ENCODE results near the gene GLRA2.
"Not testable (repeated sequence)": the region's sequence is repeated elsewhere in the genome, so short reads cannot be mapped to it uniquely, and the experiment has no call there.

The GLRA2 gene

GRCh38 chrX:14590693-14591424 lies 61.5 kb downstream of the GLRA2 start:
- Histone ChIP-seq H3K4me1 (ENCODE audit: control insufficient read depth, insufficient read depth, low read length) (no peaks in the 10 kb centered on the region), H3K9me3 (ENCODE audit: control insufficient read depth, insufficient read depth, low read depth, low read length) (no peaks in the 10 kb centered on the region), H3K9ac (ENCODE audit: low read length) (no peak overlapping the region), H3K36me3 (ENCODE audit: control insufficient read depth, insufficient read depth, low read length) (no peaks in the 10 kb centered on the region), H3K4me3 (ENCODE audit: low read depth, low read length) (no peak overlapping the region), H3K27ac (ENCODE audit: low read depth, low read length) (no peak overlapping the region), H3K27me3 (ENCODE audit: control insufficient read depth, insufficient read depth, low read length) (no peaks in the 10 kb centered on the region; the same call in 1 of the 2 replicates)

DNA sequence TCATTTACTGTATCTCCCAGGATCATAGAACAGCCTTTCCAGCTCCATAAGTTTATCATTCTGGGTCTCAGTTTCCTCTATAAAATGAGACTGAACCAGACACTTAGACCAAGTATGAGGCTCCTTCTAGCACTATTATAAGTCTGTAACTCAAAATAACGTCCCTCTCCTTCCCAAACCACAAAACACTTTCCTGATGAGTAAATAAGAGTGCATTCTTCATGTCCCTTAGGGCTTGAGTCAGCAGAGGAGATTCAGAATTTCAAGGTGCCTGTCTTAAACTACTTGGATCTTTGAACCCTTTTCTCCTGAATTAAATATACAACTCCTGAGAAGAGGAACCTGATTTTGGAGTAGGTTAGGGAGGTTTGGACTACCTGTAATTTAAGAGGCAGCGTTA lies 62.6 kb downstream of the GLRA2 start:
- no peaks in the 10 kb centered on the region for H3K4me1 ChIP-seq (ENCODE audit: control insufficient read depth, insufficient read depth, low read length)
- no peaks in the 10 kb centered on the region for H3K9me3 ChIP-seq (ENCODE audit: control insufficient read depth, insufficient read depth, low read depth, low read length)
- no peak overlapping the region for H3K9ac ChIP-seq (ENCODE audit: low read length)
- no peaks in the 10 kb centered on the region for H3K36me3 ChIP-seq (ENCODE audit: control insufficient read depth, insufficient read depth, low read length)
- H3K27ac ChIP-seq (ENCODE audit: low read depth, low read length) = no peak overlapping the region
- H3K4me3 ChIP-seq (ENCODE audit: low read depth, low read length) = no peak overlapping the region
- no peaks in the 10 kb centered on the region; the same call in 1 of the 2 replicates for H3K27me3 ChIP-seq (ENCODE audit: control insufficient read depth, insufficient read depth, low read length)

- no peaks in the 10 kb centered on the region for H3K9me3 ChIP-seq (ENCODE audit: control insufficient read depth, insufficient read depth, low read depth, low read length)
- no peaks in the 10 kb centered on the region for H3K36me3 ChIP-seq (ENCODE audit: control insufficient read depth, insufficient read depth, low read length)
- H3K4me1 ChIP-seq (ENCODE audit: control insufficient read depth, insufficient read depth, low read length) = peaks cover 21% of the 10 kb centered on the region
- no peaks in the 10 kb centered on the region; the same call in 1 of the 2 replicates for H3K27me3 ChIP-seq (ENCODE audit: control insufficient read depth, insufficient read depth, low read length)
- H3K27ac ChIP-seq (ENCODE audit: low read depth, low read length) = no peak overlapping the region
- H3K9ac ChIP-seq (ENCODE audit: low read length) = no peak overlapping the region
- no peak overlapping the region for H3K4me3 ChIP-seq (ENCODE audit: low read depth, low read length)
Measured at GRCh38 chrX:14594521-14594920, 65.2 kb downstream of the GLRA2 start.

GRCh38 chrX:14598330-14598729 lies 69.0 kb downstream of the GLRA2 start:
- Histone ChIP-seq H3K27me3 (ENCODE audit: control insufficient read depth, insufficient read depth, low read length) (no peaks in the 10 kb centered on the region; the same call in 1 of the 2 replicates), H3K4me1 (ENCODE audit: control insufficient read depth, insufficient read depth, low read length) (peaks cover 28% of the 10 kb centered on the region), H3K9me3 (ENCODE audit: control insufficient read depth, insufficient read depth, low read depth, low read length) (0 out of 2 replicates have a peak, but pooled peaks cover 4% of the 10 kb centered on the region), H3K36me3 (ENCODE audit: control insufficient read depth, insufficient read depth, low read length) (no peaks in the 10 kb centered on the region), H3K27ac (ENCODE audit: low read depth, low read length) (no peak overlapping the region), H3K9ac (ENCODE audit: low read length) (no peak overlapping the region), H3K4me3 (ENCODE audit: low read depth, low read length) (no peak overlapping the region)

GRCh38 chrX:14607446-14607985 lies 78.2 kb downstream of the GLRA2 start:
- Histone ChIP-seq H3K4me1 (ENCODE audit: control insufficient read depth, insufficient read depth, low read length) (no peaks in the 10 kb centered on the region), H3K27ac (ENCODE audit: low read depth, low read length) (no peak overlapping the region), H3K36me3 (ENCODE audit: control insufficient read depth, insufficient read depth, low read length) (no peaks in the 10 kb centered on the region), H3K27me3 (ENCODE audit: control insufficient read depth, insufficient read depth, low read length) (peaks cover 6% of the 10 kb centered on the region; the same call in 1 of the 2 replicates), H3K4me3 (ENCODE audit: low read depth, low read length) (no peak overlapping the region), H3K9me3 (ENCODE audit: control insufficient read depth, insufficient read depth, low read depth, low read length) (0 out of 2 replicates have a peak, but pooled peaks cover 2% of the 10 kb centered on the region), H3K9ac (ENCODE audit: low read length) (no peak overlapping the region)

DNA sequence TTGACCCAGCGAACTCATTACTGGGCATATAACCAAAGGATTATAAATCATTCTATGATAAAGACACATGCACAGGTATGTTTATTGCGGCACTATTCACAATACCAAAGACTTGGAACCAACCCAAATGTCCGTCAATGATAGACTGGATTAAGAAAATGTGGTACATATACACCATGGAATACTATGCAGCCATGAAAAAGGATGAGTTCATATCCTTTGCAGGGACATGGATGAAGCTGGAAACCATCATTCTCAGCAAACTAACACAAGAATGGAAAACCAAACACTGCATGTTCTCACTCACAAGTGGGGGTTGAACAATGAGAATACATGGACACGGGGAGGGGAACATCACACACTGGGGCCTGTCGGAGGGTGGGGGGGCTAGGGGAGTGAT lies 83.1 kb downstream of the GLRA2 start:
- H3K4me1 ChIP-seq (ENCODE audit: control insufficient read depth, insufficient read depth, low read length); H3K36me3 ChIP-seq (ENCODE audit: control insufficient read depth, insufficient read depth, low read length); H3K9me3 ChIP-seq (ENCODE audit: control insufficient read depth, insufficient read depth, low read depth, low read length); H3K9ac ChIP-seq (ENCODE audit: low read length); H3K27me3 ChIP-seq (ENCODE audit: control insufficient read depth, insufficient read depth, low read length); H3K27ac ChIP-seq (ENCODE audit: low read depth, low read length); H3K4me3 ChIP-seq (ENCODE audit: low read depth, low read length): not testable (repeated sequence)

- no peak overlapping the region for H3K9ac ChIP-seq (ENCODE audit: low read length)
- no peaks in the 10 kb centered on the region; the same call in 1 of the 2 replicates for H3K27me3 ChIP-seq (ENCODE audit: control insufficient read depth, insufficient read depth, low read length)
- no peak overlapping the region for H3K4me3 ChIP-seq (ENCODE audit: low read depth, low read length)
- H3K27ac ChIP-seq (ENCODE audit: low read depth, low read length) = no peak overlapping the region
- no peaks in the 10 kb centered on the region for H3K36me3 ChIP-seq (ENCODE audit: control insufficient read depth, insufficient read depth, low read length)
- no peaks in the 10 kb centered on the region for H3K9me3 ChIP-seq (ENCODE audit: control insufficient read depth, insufficient read depth, low read depth, low read length)
- H3K4me1 ChIP-seq (ENCODE audit: control insufficient read depth, insufficient read depth, low read length) = no peaks in the 10 kb centered on the region
Measured at GRCh38 chrX:14616301-14616700, 87.0 kb downstream of the GLRA2 start.

DNA sequence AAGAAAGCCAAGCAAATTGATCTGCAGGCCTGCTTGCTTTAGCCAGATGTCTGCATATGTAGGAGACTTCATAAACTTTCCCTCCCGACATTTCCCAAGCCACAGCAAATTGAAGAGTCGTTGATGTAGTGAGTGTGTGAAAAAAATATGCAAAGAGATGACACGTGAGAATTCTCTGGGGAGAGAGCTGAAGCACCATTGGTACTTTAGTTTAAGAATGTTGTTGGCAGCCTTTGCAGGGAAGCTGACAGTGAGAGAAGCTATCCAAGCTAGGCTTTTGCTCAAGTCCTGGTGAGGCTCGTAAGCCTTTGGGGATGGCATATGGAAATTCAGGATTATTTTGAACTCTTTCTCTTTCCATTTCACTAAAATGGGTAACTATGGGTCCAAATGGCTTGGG lies 87.5 kb downstream of the GLRA2 start:
- Histone ChIP-seq H3K4me1 (ENCODE audit: control insufficient read depth, insufficient read depth, low read length) (no peaks in the 10 kb centered on the region), H3K9me3 (ENCODE audit: control insufficient read depth, insufficient read depth, low read depth, low read length) (no peaks in the 10 kb centered on the region), H3K4me3 (ENCODE audit: low read depth, low read length) (no peak overlapping the region), H3K36me3 (ENCODE audit: control insufficient read depth, insufficient read depth, low read length) (no peaks in the 10 kb centered on the region), H3K9ac (ENCODE audit: low read length) (no peak overlapping the region), H3K27ac (ENCODE audit: low read depth, low read length) (no peak overlapping the region), H3K27me3 (ENCODE audit: control insufficient read depth, insufficient read depth, low read length) (no peaks in the 10 kb centered on the region; the same call in 1 of the 2 replicates)

- Histone ChIP-seq H3K9me3 (ENCODE audit: control insufficient read depth, insufficient read depth, low read depth, low read length) (no peaks in the 10 kb centered on the region), H3K27me3 (ENCODE audit: control insufficient read depth, insufficient read depth, low read length) (no peaks in the 10 kb centered on the region; the same call in 1 of the 2 replicates), H3K4me3 (ENCODE audit: low read depth, low read length) (no peak overlapping the region), H3K9ac (ENCODE audit: low read length) (no peak overlapping the region), H3K4me1 (ENCODE audit: control insufficient read depth, insufficient read depth, low read length) (no peaks in the 10 kb centered on the region), H3K27ac (ENCODE audit: low read depth, low read length) (no peak overlapping the region), H3K36me3 (ENCODE audit: control insufficient read depth, insufficient read depth, low read length) (no peaks in the 10 kb centered on the region)
Measured at GRCh38 chrX:14618177-14618965, 89.0 kb downstream of the GLRA2 start.

DNA sequence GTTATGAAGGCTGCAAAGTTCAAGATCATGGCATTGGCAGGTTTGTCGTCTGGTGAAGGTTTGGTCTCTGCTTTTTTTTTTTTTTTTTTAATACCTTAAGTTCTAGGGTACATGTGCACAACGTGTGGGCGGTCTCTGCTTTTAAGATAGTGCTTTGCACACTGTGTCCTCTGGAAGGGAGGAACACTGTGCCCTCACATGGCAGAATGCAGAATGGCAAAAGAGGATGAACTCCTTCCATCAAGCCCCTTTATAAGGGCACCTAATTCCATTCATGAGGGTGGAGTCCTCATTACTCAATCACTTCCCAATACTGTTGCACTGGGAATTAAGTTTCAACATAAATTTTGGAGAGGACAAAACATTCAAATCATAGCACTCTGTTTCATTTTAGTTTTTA lies 101.4 kb downstream of the GLRA2 start:
- Histone ChIP-seq H3K4me1 (ENCODE audit: control insufficient read depth, insufficient read depth, low read length) (no peaks in the 10 kb centered on the region), H3K4me3 (ENCODE audit: low read depth, low read length) (no peak overlapping the region)

More for the DNA sequence above, 101.4 kb downstream of the GLRA2 start:
- no peak overlapping the region for H3K27ac ChIP-seq (ENCODE audit: low read depth, low read length)
- H3K9me3 ChIP-seq (ENCODE audit: control insufficient read depth, insufficient read depth, low read depth, low read length) = no peaks in the 10 kb centered on the region
- H3K9ac ChIP-seq (ENCODE audit: low read length) = no peak overlapping the region
- H3K27me3 ChIP-seq (ENCODE audit: control insufficient read depth, insufficient read depth, low read length) = no peaks in the 10 kb centered on the region; the same call in 1 of the 2 replicates
- H3K36me3 ChIP-seq (ENCODE audit: control insufficient read depth, insufficient read depth, low read length) = no peaks in the 10 kb centered on the region

All from HUES6 (cell line).